Stromal cell of bone marrow (primary cell): Measurements from ENCODE around the gene DFFB.
A peak's percentile ranks its signal among the peaks of the same experiment; 100 is the strongest.
"Not testable (repeated sequence)": the region's sequence is repeated elsewhere in the genome, so short reads cannot be mapped to it uniquely, and the experiment has no call there.

Source experiments
- DNase-seq: peaks from one replicate; pipeline ENCODE4 v3.0.0-alpha.2; 2012; ENCODE audit warnings: low read depth

The DFFB gene

GRCh38 chr1:3856923-3857790 is at the start of gene DFFB, which contains the start of gene CEP104:
DFFB (plus strand) TSS chr1:3857476; CDS start chr1:3857604, 128 bp downstream.
CEP104 (minus strand) TSS chr1:3857211; CDS start chr1:3852407, 4,804 bp downstream.
- peak; percentile 50 for DNase-seq

GRCh38 chr1:3807769-3808168 is 49.5 kb upstream of the DFFB start:
- DNase-seq = no peak

- DNase-seq = no peak
Observed at GRCh38 chr1:3809680-3810079, 47.6 kb upstream of the DFFB start.

- DNase-seq = not testable (repeated sequence)
Observed at GRCh38 chr1:3810149-3810761, 47.0 kb upstream of the DFFB start.

- DNase-seq = no peak
Observed at GRCh38 chr1:3811595-3811911, 45.7 kb upstream of the DFFB start.

- no peak for DNase-seq
Observed at GRCh38 chr1:3814065-3814464, 43.2 kb upstream of the DFFB start.

- DNase-seq = no peak
Observed at GRCh38 chr1:3814771-3815561, 42.3 kb upstream of the DFFB start.

GRCh38 chr1:3816331-3817137 is 40.7 kb upstream of the DFFB start:
- DNase-seq = no peak

- DNase-seq = no peak
Observed at GRCh38 chr1:3817138-3817740, 40.0 kb upstream of the DFFB start.

- no peak for DNase-seq
Observed at GRCh38 chr1:3817821-3818597, 39.3 kb upstream of the DFFB start.

GRCh38 chr1:3819771-3820200 is 37.5 kb upstream of the DFFB start:
- no peak for DNase-seq

GRCh38 chr1:3820316-3820715 is 37.0 kb upstream of the DFFB start:
- no peak for DNase-seq

GRCh38 chr1:3821004-3821403 is 36.3 kb upstream of the DFFB start:
- DNase-seq = no peak

- no peak for DNase-seq
Observed at GRCh38 chr1:3821447-3821846, 35.8 kb upstream of the DFFB start.

- no peak for DNase-seq
Observed at GRCh38 chr1:3821908-3822307, 35.4 kb upstream of the DFFB start.

GRCh38 chr1:3822421-3822820 is 34.9 kb upstream of the DFFB start:
- no peak for DNase-seq

GRCh38 chr1:3824650-3825049 is 32.6 kb upstream of the DFFB start:
- DNase-seq = no peak

- no peak for DNase-seq
Observed at GRCh38 chr1:3825356-3825755, 31.9 kb upstream of the DFFB start.

- no peak for DNase-seq
Observed at GRCh38 chr1:3827813-3828307, 29.4 kb upstream of the DFFB start.

GRCh38 chr1:3828391-3828790 is 28.9 kb upstream of the DFFB start:
- DNase-seq = no peak
